ENCODE measurements around the gene PLA1A. TPM values are rescaled to one million over a fixed set of nuclear protein-coding genes. Genes with fewer than 3 reads are reported as not detected.

Gene PLA1A
- total RNA-seq, 4 donors from 2014 or later = 0.97 to 9.6 (median 3.2) TPM

DNA sequence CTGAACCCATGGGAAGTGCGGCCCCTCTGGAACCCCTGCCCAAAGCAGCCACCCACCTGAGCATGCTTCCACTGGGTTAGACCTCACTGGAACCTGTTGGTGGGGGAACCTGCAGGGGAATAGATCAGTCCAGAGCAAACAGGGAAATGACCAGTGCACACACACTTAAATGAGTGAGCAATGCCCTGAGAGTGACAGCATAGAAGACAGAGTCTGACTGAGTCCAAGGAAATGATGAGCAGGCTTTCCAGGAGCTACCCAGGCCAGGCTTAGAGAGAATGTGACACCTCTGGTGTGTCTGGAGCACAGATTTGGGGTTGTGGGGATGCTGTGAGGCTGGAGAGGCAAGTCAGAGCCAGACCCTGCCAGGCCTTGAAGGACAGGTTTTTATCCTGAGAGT, 28.5 kb downstream of the PLA1A start:
- ATAC-seq = no peak
- in situ Hi-C loops (cut with MboI; ENCODE audit: low sequenced_read_pairs in 4 of 4) (no loop called here), intact Hi-C loops (cut with DNase I; ENCODE audit: low total_unique reads) (no loop called here)
- no peak for DNase-seq
- H3K27ac ChIP-seq = peak overlapping the region; percentile 84 to 95 (median 90)
- H3K9me3 ChIP-seq = no peaks in the 10 kb centered on the region
- peaks cover 70 to 77% of the 10 kb centered on the region in 2 donors for H3K4me1 ChIP-seq
- no peaks in the 10 kb centered on the region for H3K27me3 ChIP-seq
- TF ChIP-seq, protein P1, sequence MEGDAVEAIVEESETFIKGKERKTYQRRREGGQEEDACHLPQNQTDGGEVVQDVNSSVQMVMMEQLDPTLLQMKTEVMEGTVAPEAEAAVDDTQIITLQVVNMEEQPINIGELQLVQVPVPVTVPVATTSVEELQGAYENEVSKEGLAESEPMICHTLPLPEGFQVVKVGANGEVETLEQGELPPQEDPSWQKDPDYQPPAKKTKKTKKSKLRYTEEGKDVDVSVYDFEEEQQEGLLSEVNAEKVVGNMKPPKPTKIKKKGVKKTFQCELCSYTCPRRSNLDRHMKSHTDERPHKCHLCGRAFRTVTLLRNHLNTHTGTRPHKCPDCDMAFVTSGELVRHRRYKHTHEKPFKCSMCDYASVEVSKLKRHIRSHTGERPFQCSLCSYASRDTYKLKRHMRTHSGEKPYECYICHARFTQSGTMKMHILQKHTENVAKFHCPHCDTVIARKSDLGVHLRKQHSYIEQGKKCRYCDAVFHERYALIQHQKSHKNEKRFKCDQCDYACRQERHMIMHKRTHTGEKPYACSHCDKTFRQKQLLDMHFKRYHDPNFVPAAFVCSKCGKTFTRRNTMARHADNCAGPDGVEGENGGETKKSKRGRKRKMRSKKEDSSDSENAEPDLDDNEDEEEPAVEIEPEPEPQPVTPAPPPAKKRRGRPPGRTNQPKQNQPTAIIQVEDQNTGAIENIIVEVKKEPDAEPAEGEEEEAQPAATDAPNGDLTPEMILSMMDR (IDR thresholded peaks at IDR 0.05 in 4 of 5, conservative IDR thresholded peaks at IDR 0.05 in 1 of 5) = no peak
- no peak for TF ChIP-seq POLR2A (IDR thresholded peaks at IDR 0.05)
- no peak overlapping the region for H3K4me3 ChIP-seq
- H3K36me3 ChIP-seq = no peaks in the 10 kb centered on the region

DNA sequence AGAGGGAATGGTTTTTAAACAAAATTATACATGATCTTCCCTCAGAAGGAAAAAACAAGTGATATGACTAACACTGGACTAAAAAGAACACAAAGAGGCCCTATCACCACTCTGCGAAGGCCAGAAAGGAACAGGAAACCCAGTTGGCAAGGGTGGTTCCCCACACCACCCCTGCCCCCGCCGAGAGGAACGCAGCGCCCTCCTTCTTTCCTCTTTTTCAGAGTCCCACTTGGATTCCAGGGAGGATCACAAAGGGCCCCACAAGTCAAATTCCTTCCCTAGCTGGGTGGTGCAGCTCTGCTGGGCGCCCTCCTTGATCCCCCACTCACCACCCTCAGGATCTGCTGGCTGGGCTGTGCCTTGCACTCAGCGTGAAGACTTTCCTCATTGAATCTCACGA, 29.8 kb downstream of the PLA1A start:
- Histone ChIP-seq H3K27me3 (no peaks in the 10 kb centered on the region), H3K27ac (peak overlapping the region; percentile 84 to 95 (median 90)), H3K9me3 (no peaks in the 10 kb centered on the region), H3K4me1 (peaks cover 76 to 77% of the 10 kb centered on the region in 2 donors), H3K4me3 (no peak overlapping the region), H3K36me3 (no peaks in the 10 kb centered on the region)
- DNase-seq (no peak), ATAC-seq (no peak)
- in situ Hi-C loops (cut with MboI; ENCODE audit: low sequenced_read_pairs in 4 of 4) = no loop called here
- intact Hi-C loops (cut with DNase I; ENCODE audit: low total_unique reads) = no loop called here
- no peak for TF ChIP-seq POLR2A (IDR thresholded peaks at IDR 0.05)
- TF ChIP-seq, protein P1 (IDR thresholded peaks at IDR 0.05 in 4 of 5, conservative IDR thresholded peaks at IDR 0.05 in 1 of 5) = no peak

DNA sequence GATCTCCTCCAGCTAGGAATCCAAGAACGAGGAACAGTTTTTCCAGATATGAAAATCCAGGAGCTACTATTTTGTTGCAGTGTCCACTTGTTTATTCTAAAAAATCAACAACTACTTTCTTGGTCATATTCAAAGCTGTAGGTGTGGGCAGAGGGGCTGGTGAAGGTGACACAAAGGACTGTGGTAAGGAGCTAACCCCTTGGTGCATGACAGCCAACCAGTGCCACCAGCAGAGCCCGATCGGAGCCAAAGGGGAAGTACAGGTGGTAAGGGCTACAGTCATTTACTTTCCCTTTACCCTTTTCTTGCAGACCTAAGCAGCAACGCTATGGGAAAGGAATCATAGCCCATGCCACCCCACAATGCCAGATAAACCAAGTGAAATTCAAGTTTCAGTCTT, 30.7 kb downstream of the PLA1A start:
- Histone ChIP-seq H3K4me1 (peaks cover 81 to 82% of the 10 kb centered on the region in 2 donors), H3K36me3 (no peaks in the 10 kb centered on the region), H3K27me3 (no peaks in the 10 kb centered on the region), H3K9me3 (no peaks in the 10 kb centered on the region), H3K4me3 (no peak overlapping the region), H3K27ac (peak overlapping the region; percentile 84 to 95 (median 90))
- in situ Hi-C loops (cut with MboI; ENCODE audit: low sequenced_read_pairs in 4 of 4) (no loop called here), intact Hi-C loops (cut with DNase I; ENCODE audit: low total_unique reads) (no loop called here)
- no peak for TF ChIP-seq POLR2A (IDR thresholded peaks at IDR 0.05)
- TF ChIP-seq, protein P1 (IDR thresholded peaks at IDR 0.05 in 4 of 5, conservative IDR thresholded peaks at IDR 0.05 in 1 of 5) = no peak
- DNase-seq (no peak), ATAC-seq (no peak)

DNA sequence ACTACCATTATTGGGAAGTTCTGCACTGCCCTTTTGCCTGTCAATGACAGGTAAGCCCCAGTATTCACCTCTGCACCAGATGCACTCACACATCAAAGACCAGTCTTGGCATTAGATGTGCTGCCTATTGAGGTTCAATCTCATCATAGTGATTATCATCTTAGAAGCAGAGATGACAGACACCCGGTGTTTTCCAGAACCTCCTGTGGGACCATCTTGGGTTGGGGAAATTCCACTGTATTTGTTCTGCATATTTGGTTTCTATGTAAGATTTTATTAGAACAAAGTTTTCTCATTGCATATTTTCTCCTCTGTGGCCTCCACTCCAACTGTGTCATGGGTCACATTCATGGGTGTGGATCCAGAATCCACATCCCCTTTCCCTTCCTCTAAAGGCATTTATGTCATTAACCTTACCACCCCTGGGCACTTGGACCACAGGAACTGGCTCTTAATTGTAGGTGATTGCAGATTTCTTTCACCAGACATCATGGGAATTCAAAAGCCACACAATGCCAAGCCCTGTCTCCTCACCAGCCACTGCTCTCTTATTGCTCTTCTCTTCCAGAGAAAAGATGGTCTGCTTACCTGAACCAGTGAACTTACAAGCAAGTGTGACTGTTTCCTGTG, 31.2 kb downstream of the PLA1A start:
- peak overlapping the region; percentile 84 to 95 (median 90) for H3K27ac ChIP-seq
- no peaks in the 10 kb centered on the region for H3K27me3 ChIP-seq
- peaks cover 81 to 82% of the 10 kb centered on the region in 2 donors for H3K4me1 ChIP-seq
- ATAC-seq (no peak), DNase-seq (no peak)
- no peak overlapping the region for H3K4me3 ChIP-seq
- no peaks in the 10 kb centered on the region for H3K36me3 ChIP-seq
- no peaks in the 10 kb centered on the region for H3K9me3 ChIP-seq
- no peak for TF ChIP-seq POLR2A (IDR thresholded peaks at IDR 0.05)
- TF ChIP-seq, protein P1 (IDR thresholded peaks at IDR 0.05 in 4 of 5, conservative IDR thresholded peaks at IDR 0.05 in 1 of 5) = no peak
- intact Hi-C loops (cut with DNase I; ENCODE audit: low total_unique reads) (no loop called here), in situ Hi-C loops (cut with MboI; ENCODE audit: low sequenced_read_pairs in 4 of 4) (no loop called here)

Measured in gastrocnemius medialis (tissue), 4 donors.